Spleen (tissue), 11 donors: Measurements from ENCODE around the gene CHD6. TPM values are rescaled to one million over a fixed set of nuclear protein-coding genes. Genes with fewer than 3 reads are reported as not detected.

Experiments used
- DNase-seq: peaks from one replicate; pipeline ENCODE4 v3.0.0-alpha.2; 2020
- H3K27ac ChIP-seq, 8 donors: fragments of 200-600 bp; sonication (generic) in 7 of 8; 1 replicate in 4 of 8; 2 replicates in 4 of 8; pipeline versions ENCODE4 v1.5.0 to v1.8.0; 2016 to 2021; ENCODE audit warnings: inconsistent platforms in 4 of 8, mild to moderate bottlenecking in 4 of 8, moderate library complexity in 1 of 8
- H3K27me3 ChIP-seq, 7 donors: fragments of 200-600 bp; sonication (generic) in 6 of 7; replicated peaks in 1 of 7; 1 replicate in 4 of 7; 2 replicates in 3 of 7; pipeline versions ENCODE4 v1.5.0 to v1.8.0; 2016 to 2021; ENCODE audit warnings: inconsistent platforms in 3 of 7, mild to moderate bottlenecking in 1 of 7
- H3K36me3 ChIP-seq, 6 donors: fragments of 200-600 bp; sonication (generic) in 5 of 6; 1 replicate in 4 of 6; 2 replicates in 2 of 6; pipeline versions ENCODE4 v1.5.0 to v1.8.0; 2016 to 2021; ENCODE audit warnings: inconsistent platforms in 2 of 6
- H3K4me1 ChIP-seq, 6 donors: fragments of 200-600 bp; sonication (generic) in 5 of 6; 1 replicate in 3 of 6; 2 replicates in 3 of 6; pipeline versions ENCODE4 v1.5.0 to v1.8.0; 2016 to 2021; ENCODE audit warnings: inconsistent platforms in 3 of 6
- H3K4me3 ChIP-seq, 8 donors: fragments of 200-600 bp; sonication (generic) in 7 of 8; 1 replicate in 4 of 8; 2 replicates in 4 of 8; pipeline versions ENCODE4 v1.5.0 to v1.8.0; 2016 to 2021; ENCODE audit warnings: inconsistent platforms in 4 of 8, mild to moderate bottlenecking in 4 of 8, moderate library complexity in 2 of 8
- H3K9me3 ChIP-seq, 8 donors: fragments of 200-600 bp; sonication (generic) in 7 of 8; 1 replicate in 4 of 8; 2 replicates in 4 of 8; pipeline versions ENCODE4 v1.5.0 to v1.8.0; 2016 to 2021; ENCODE audit warnings: inconsistent platforms in 4 of 8
- CTCF ChIP-seq, 11 experiments: fragments of 200-600 bp in 7 of 11; fragments of 450-650 bp in 4 of 11; sonication (generic) in 4 of 11; IDR thresholded peaks in 8 of 11; conservative IDR thresholded peaks in 3 of 11; 1 replicate in 7 of 11; 2 replicates in 4 of 11; pipeline versions ENCODE4 v1.4.0 to v1.8.0; 2016 to 2021; ENCODE audit warnings: antibody characterized with exemption in 11 of 11, inconsistent platforms in 4 of 11, mild to moderate bottlenecking in 1 of 11
- POLR2A ChIP-seq, 3 donors: fragments of 450-650 bp; IDR thresholded peaks; one replicate each; pipeline ENCODE4 v1.5.1; 2017; ENCODE audit warnings: antibody characterized with exemption in 3 of 3, mild to moderate bottlenecking in 1 of 3
- POLR2AphosphoS5 ChIP-seq, 3 donors: sonication (generic); formaldehyde crosslinking; IDR thresholded peaks; one replicate each; pipeline ENCODE4 v1.5.1; 2017; ENCODE audit warnings: antibody characterized with exemption in 3 of 3
- WGBS, 5 donors: extraction: QIAGEN DNeasy Blood & Tissue Kit in 3 of 5; methylation state at CpG; one replicate each; pipeline versions ENCODE4 v1.1.5 to v1.1.7; 2013 to 2018; 5-methylcytosine and 5-hydroxymethylcytosine counted together
- intact Hi-C: fragments of 100-400 bp; cut with DNase I; formaldehyde crosslinking; loops from one replicate; pipeline ENCODE4 v1.15.0; 2023; ENCODE audit warnings: low total_unique reads
- polyA plus RNA-seq, 3 donors: library from polyadenylated mRNA; stranded (reverse); fragments of 200-250 nt; gene quantifications; one replicate each; pipeline ENCODE4 v1.2.1, GENCODE V29; 2013
- total RNA-seq, 7 donors: library from RNA; depleted of rRNA in 3 of 7; stranded (reverse); fragments of >200 nt in 3 of 7; fragmentation: NEBNext Ultra II Directional in 4 of 7; extraction: Animal tissue kit (Norgen Biotek cat#: 25700) in 4 of 7; gene quantifications; one replicate each; pipeline versions ENCODE4 v1.1.0 to v1.2.1, GENCODE V29; 2016 to 2021
- donor health status: healthy with polysubstance abuse.
- donor health status: DM: no; HTN: no; CAD: no; lungs with moderate emphysema.
- donor health status: DM: no; HTN: no; CAD: no.
- donor health status: Bipolar disorder and iron deficiency.
- donor health status: healthy.
- donor health status: DM: no; HTN: no; CAD: no.
- donor health status: DM: yes; HTN: yes; CAD: no.

Gene CHD6
- total and polyA plus RNA-seq, 10 donors: 4.2 to 68.3 (median 47.8) TPM

- WGBS, 5 donors: 78 to 95% (median 88%) methylated on average over 3 of the region's 3 CpGs
- Histone ChIP-seq H3K4me1 (no peaks in the 10 kb centered on the region), H3K27me3 (no peaks in the 10 kb centered on the region), H3K27ac (no peak overlapping the region), H3K4me3 (no peak overlapping the region), H3K36me3 (peaks cover 2 to 100% (median 77%) of the 10 kb centered on the region in 6 donors), H3K9me3 (no peaks in the 10 kb centered on the region)
- intact Hi-C loops: no loop called here
- DNase-seq: no peak
- no peak for TF ChIP-seq POLR2A (IDR thresholded peaks at IDR 0.05)
- TF ChIP-seq POLR2AphosphoS5 (IDR thresholded peaks at IDR 0.05): no peak
These were observed 194.2 kb downstream of the CHD6 start for GRCh38 chr20:41424011-41424410.

DNA sequence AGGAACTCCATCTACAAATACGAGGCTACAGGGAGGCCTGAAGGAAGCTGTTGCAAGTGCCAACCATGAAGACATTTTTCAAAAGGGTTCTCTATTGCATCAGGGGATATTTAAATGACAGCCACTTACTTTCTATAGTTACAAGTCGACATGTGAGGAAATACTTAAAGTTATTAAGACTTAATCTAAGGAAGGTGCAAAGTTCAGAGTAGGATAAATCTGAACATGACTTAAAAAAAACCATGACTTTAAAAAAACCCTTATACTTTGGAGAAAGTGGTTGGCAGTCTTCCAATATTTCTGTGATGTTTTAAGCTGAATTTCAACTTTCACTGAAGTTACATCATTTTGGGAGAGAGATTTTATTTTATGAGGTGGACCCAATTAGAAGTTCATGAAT lies 195.2 kb downstream of the CHD6 start:
- no peak for TF ChIP-seq POLR2A (IDR thresholded peaks at IDR 0.05)
- no peak for TF ChIP-seq CTCF (IDR thresholded peaks at IDR 0.05 in 8 of 11, conservative IDR thresholded peaks at IDR 0.05 in 3 of 11)
- no peak for TF ChIP-seq POLR2AphosphoS5 (IDR thresholded peaks at IDR 0.05)
- intact Hi-C loops: no loop called here
- Histone ChIP-seq H3K36me3 (peaks cover 2 to 100% (median 76%) of the 10 kb centered on the region in 6 donors), H3K27me3 (no peaks in the 10 kb centered on the region), H3K4me3 (no peak overlapping the region), H3K9me3 (no peaks in the 10 kb centered on the region), H3K27ac (no peak overlapping the region), H3K4me1 (no peaks in the 10 kb centered on the region)
- WGBS, 5 donors: 44 to 83% (median 65%) methylated on average over 2 of the region's 2 CpGs
- DNase-seq: no peak

- H3K9me3 ChIP-seq: no peaks in the 10 kb centered on the region
- H3K4me1 ChIP-seq: no peaks in the 10 kb centered on the region
- DNase-seq: no peak
- H3K27ac ChIP-seq: no peak overlapping the region
- no peaks in the 10 kb centered on the region for H3K27me3 ChIP-seq
- intact Hi-C loops: no loop called here
- 91 to 98% (median 97%) methylated on average over 7 of the region's 7 CpGs for WGBS, 5 donors
- peaks cover 5 to 100% (median 86%) of the 10 kb centered on the region in 6 donors for H3K36me3 ChIP-seq
- no peak overlapping the region for H3K4me3 ChIP-seq
- TF ChIP-seq POLR2AphosphoS5 (IDR thresholded peaks at IDR 0.05): no peak
- TF ChIP-seq CTCF (IDR thresholded peaks at IDR 0.05 in 8 of 11, conservative IDR thresholded peaks at IDR 0.05 in 3 of 11): no peak
- no peak for TF ChIP-seq POLR2A (IDR thresholded peaks at IDR 0.05)
These were observed 199.4 kb downstream of the CHD6 start for GRCh38 chr20:41418739-41419293.

GRCh38 chr20:41418031-41418430 lies 200.1 kb downstream of the CHD6 start:
- Histone ChIP-seq H3K4me3 (no peak overlapping the region), H3K36me3 (peaks cover 5 to 100% (median 88%) of the 10 kb centered on the region in 6 donors), H3K27me3 (no peaks in the 10 kb centered on the region), H3K27ac (no peak overlapping the region), H3K4me1 (no peaks in the 10 kb centered on the region), H3K9me3 (no peaks in the 10 kb centered on the region)
- DNase-seq: no peak
- TF ChIP-seq POLR2A (IDR thresholded peaks at IDR 0.05) (no peak), POLR2AphosphoS5 (IDR thresholded peaks at IDR 0.05) (no peak), CTCF (IDR thresholded peaks at IDR 0.05 in 8 of 11, conservative IDR thresholded peaks at IDR 0.05 in 3 of 11) (no peak)
- intact Hi-C loops: no loop called here
- 82 to 95% (median 93%) methylated on average over 5 of the region's 5 CpGs for WGBS, 5 donors
